Testis (tissue), 2 donors: Measurements from ENCODE around the gene UCP3.

Source experiments
- POLR2A ChIP-seq: fragments of 450-650 bp; IDR thresholded peaks from one replicate; pipeline ENCODE4 v1.6.1; 2017; ENCODE audit warnings: antibody characterized with exemption, mild to moderate bottlenecking, moderate library complexity
- TF ChIP-seq, protein P1 (sequence below), 3 experiments: fragments of 450-650 bp in 2 of 3; fragments of 200-600 bp in 1 of 3; sonication (generic) in 1 of 3; IDR thresholded peaks; one replicate each; pipeline ENCODE4 v1.5.1; 2016 to 2019; ENCODE audit warnings: antibody characterized with exemption in 3 of 3, mild to moderate bottlenecking in 2 of 3, moderate library complexity in 1 of 3

DNA sequence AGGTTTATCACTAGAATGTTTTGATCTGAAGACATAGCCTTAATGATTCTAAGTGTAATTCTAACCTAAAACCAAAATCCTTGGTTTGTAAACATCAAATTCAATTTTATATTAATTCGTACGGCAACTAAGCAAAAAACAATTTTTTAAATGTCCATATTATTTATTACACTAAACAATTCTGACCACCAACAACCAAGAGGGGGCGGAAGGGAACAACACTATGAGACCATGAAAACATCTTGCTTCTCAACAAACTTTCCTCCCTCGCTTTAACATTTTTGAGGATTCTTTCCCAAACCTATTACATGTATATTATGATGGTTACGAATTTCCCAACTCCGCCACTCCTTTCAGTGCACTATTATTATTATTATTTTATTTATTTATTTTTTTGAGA is 19.7 kb downstream of the UCP3 start:
- TF ChIP-seq, protein P1, sequence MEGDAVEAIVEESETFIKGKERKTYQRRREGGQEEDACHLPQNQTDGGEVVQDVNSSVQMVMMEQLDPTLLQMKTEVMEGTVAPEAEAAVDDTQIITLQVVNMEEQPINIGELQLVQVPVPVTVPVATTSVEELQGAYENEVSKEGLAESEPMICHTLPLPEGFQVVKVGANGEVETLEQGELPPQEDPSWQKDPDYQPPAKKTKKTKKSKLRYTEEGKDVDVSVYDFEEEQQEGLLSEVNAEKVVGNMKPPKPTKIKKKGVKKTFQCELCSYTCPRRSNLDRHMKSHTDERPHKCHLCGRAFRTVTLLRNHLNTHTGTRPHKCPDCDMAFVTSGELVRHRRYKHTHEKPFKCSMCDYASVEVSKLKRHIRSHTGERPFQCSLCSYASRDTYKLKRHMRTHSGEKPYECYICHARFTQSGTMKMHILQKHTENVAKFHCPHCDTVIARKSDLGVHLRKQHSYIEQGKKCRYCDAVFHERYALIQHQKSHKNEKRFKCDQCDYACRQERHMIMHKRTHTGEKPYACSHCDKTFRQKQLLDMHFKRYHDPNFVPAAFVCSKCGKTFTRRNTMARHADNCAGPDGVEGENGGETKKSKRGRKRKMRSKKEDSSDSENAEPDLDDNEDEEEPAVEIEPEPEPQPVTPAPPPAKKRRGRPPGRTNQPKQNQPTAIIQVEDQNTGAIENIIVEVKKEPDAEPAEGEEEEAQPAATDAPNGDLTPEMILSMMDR (IDR thresholded peaks at IDR 0.05) = no peak
- no peak for TF ChIP-seq POLR2A
